GM19395 (cell line): ENCODE data around the gene DNM2.

Experiments
- ATAC-seq: cut with Tn5 transposase; IDR thresholded peaks from one replicate; pipeline ENCODE4 v1.9.1; 2021; ENCODE audit warnings: mild to moderate bottlenecking, moderate library complexity; ENCODE audit not compliant: unreplicated experiment

The DNM2 gene

GRCh38 chr19:10768936-10769335 lies 51.1 kb downstream of the DNM2 start:
- ATAC-seq, result no peak

- no peak for ATAC-seq
Measured at GRCh38 chr19:10769533-10770491, 51.9 kb downstream of the DNM2 start.

GRCh38 chr19:10773969-10774368 lies 56.1 kb downstream of the DNM2 start:
- no peak for ATAC-seq

- no peak for ATAC-seq
Measured at GRCh38 chr19:10774893-10775292, 57.0 kb downstream of the DNM2 start.

GRCh38 chr19:10776900-10777650 lies 59.2 kb downstream of the DNM2 start:
- ATAC-seq, result no peak

- ATAC-seq, result no peak
Measured at GRCh38 chr19:10780368-10780767, 62.5 kb downstream of the DNM2 start.

GRCh38 chr19:10782795-10783194 lies 64.9 kb downstream of the DNM2 start:
- ATAC-seq, result no peak

GRCh38 chr19:10784257-10784656 lies 66.4 kb downstream of the DNM2 start:
- ATAC-seq, result no peak

- no peak for ATAC-seq
Measured at GRCh38 chr19:10788146-10788545, 70.3 kb downstream of the DNM2 start.

GRCh38 chr19:10789866-10790265 lies 72.0 kb downstream of the DNM2 start:
- ATAC-seq, result no peak

GRCh38 chr19:10796653-10797052 lies 78.8 kb downstream of the DNM2 start:
- no peak for ATAC-seq

- ATAC-seq, result no peak
Measured at GRCh38 chr19:10797078-10797477, 79.2 kb downstream of the DNM2 start.

GRCh38 chr19:10797541-10798256 lies 79.8 kb downstream of the DNM2 start:
- ATAC-seq, result no peak

GRCh38 chr19:10800488-10800887 lies 82.6 kb downstream of the DNM2 start:
- no peak for ATAC-seq

GRCh38 chr19:10802479-10802878 lies 84.6 kb downstream of the DNM2 start:
- ATAC-seq, result no peak

- no peak for ATAC-seq
Measured at GRCh38 chr19:10803252-10803651, 85.4 kb downstream of the DNM2 start.

- ATAC-seq, result no peak
Measured at GRCh38 chr19:10805065-10805757, 87.3 kb downstream of the DNM2 start.

- ATAC-seq, result no peak
Measured at GRCh38 chr19:10805758-10806247, 87.9 kb downstream of the DNM2 start.

- no peak for ATAC-seq
Measured at GRCh38 chr19:10808937-10809649, 91.2 kb downstream of the DNM2 start.
